ENCODE measurements around the gene PSMA6.

GRCh38 chr14:35268946-35269345 is 23.2 kb upstream of the PSMA6 start:
- TF ChIP-seq REST (IDR thresholded peaks at IDR 0.05; ENCODE audit: low read depth), result no peak
- TF ChIP-seq NFIC (IDR thresholded peaks at IDR 0.05), result no peak
- no peak for TF ChIP-seq YY1 (IDR thresholded peaks at IDR 0.05; ENCODE audit: low read depth)
